Measurements from ENCODE around the gene DSCAML1.
A peak's percentile ranks its signal among the peaks of the same experiment; 100 is the strongest.

DSCAML1 gene

DNA sequence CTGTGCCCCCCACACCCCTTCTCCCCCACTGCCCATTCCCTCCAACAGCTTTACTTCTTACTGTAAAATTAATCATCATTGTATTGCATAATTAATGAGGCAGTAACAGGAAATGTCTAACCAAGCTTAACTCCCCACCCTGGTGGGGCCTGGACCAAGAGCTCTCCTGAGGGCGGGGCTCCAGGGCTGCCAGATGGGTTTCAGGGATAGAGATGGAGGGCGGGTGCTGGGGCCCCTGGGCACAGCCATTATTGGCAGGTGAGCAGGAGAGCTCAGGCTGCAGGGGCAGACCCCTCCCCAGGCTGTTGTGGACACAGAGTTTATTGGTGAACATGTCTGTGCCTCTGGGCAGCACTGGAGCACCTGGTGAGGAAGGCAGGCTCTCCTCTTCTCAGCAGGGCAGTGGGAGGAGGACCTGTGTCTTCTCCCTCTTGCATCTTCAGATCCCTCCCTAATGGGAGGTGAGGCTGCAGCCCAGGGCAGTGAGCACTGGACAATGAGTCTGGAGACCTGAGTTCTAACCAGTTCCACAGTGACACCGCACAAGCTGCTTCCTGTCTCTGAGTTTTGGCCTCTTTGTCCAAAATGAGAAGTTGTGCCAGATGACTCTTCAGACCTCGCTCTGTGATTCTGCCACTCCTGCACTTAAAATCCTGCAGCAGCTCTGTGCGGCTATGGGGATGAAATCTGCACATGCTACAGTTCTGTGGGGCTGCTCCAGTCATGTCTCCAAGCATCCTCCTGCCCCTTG, 236.1 kb downstream of the DSCAML1 start:
- H3K14ac ChIP-seq (ENCODE audit: low read length), result no peak overlapping the region
- no peak for DNase-seq (ENCODE audit: low spot score)
- H4K8ac ChIP-seq (ENCODE audit: low read depth, low read length), result no peak overlapping the region
- H3K4me3 ChIP-seq (ENCODE audit: low read length in 2 of 2), result no peak overlapping the region
- WGBS, 2 donors (ENCODE audit: extremely low coverage in 2 of 2, insufficient read length in 2 of 2, insufficient replicate concordance in 1 of 2), result no CpG with 5 or more reads among the region's 5 CpGs
- no peak overlapping the region for H4K91ac ChIP-seq (ENCODE audit: low read depth, low read length, poor library complexity)
- H3K4me2 ChIP-seq (ENCODE audit: insufficient read depth, low read length, poor library complexity, severe bottlenecking), result no peak overlapping the region
- no peaks in the 10 kb centered on the region for H3K36me3 ChIP-seq (replicated peaks in 1 of 2; ENCODE audit: control insufficient read depth in 2 of 2, insufficient read depth in 2 of 2, low read length in 2 of 2)
- H2BK12ac ChIP-seq (ENCODE audit: low read length), result no peak overlapping the region
- H2AK5ac ChIP-seq (ENCODE audit: low read depth, low read length), result no peak overlapping the region
- no peak overlapping the region for H2AFZ ChIP-seq (ENCODE audit: low read length)
- H3K9ac ChIP-seq (ENCODE audit: low read depth, low read length, poor library complexity), result no peak overlapping the region
- no peaks in the 10 kb centered on the region for H3K79me1 ChIP-seq (ENCODE audit: low read depth, low read length)
- no peak overlapping the region for H3K23ac ChIP-seq (ENCODE audit: low read depth, low read length, poor library complexity)
- H2BK120ac ChIP-seq (ENCODE audit: low read depth, low read length), result no peak overlapping the region
- H2BK15ac ChIP-seq (ENCODE audit: low read length), result no peak overlapping the region
- H3K4ac ChIP-seq (ENCODE audit: low read length), result no peak overlapping the region
- peaks cover 4 to 12% of the 10 kb centered on the region in 2 donors for H3K4me1 ChIP-seq (ENCODE audit: control insufficient read depth in 2 of 2, insufficient read depth in 1 of 2, low read depth in 1 of 2, low read length in 2 of 2)
- no peak overlapping the region for H2BK5ac ChIP-seq (ENCODE audit: low read length)
- no peaks in the 10 kb centered on the region for H3K9me3 ChIP-seq (replicated peaks in 1 of 2; ENCODE audit: control insufficient read depth in 2 of 2, insufficient read depth in 1 of 2, low read depth in 1 of 2, low read length in 2 of 2)
- H3K27ac ChIP-seq (replicated peaks; ENCODE audit: low read length), result no peak overlapping the region
- H3K27me3 ChIP-seq (ENCODE audit: control insufficient read depth in 3 of 3, insufficient read depth in 3 of 3, low read depth in 1 of 3, low read length in 3 of 3), result no peaks in the 10 kb centered on the region
- H3K18ac ChIP-seq (ENCODE audit: low read length), result no peak overlapping the region

GRCh38 chr11:117559698-117560097, 237.3 kb downstream of the DSCAML1 start:
- Histone ChIP-seq H2BK120ac (ENCODE audit: low read depth, low read length) (no peak overlapping the region), H2BK15ac (ENCODE audit: low read length) (no peak overlapping the region), H3K9me3 (replicated peaks in 1 of 2; ENCODE audit: control insufficient read depth in 2 of 2, insufficient read depth in 1 of 2, low read depth in 1 of 2, low read length in 2 of 2) (no peaks in the 10 kb centered on the region), H3K23ac (ENCODE audit: low read depth, low read length, poor library complexity) (no peak overlapping the region), H2AK5ac (ENCODE audit: low read depth, low read length) (no peak overlapping the region), H3K36me3 (replicated peaks in 1 of 2; ENCODE audit: control insufficient read depth in 2 of 2, insufficient read depth in 2 of 2, low read length in 2 of 2) (no peaks in the 10 kb centered on the region), H3K4ac (ENCODE audit: low read length) (no peak overlapping the region), H2BK5ac (ENCODE audit: low read length) (no peak overlapping the region), H2BK12ac (ENCODE audit: low read length) (no peak overlapping the region), H3K14ac (ENCODE audit: low read length) (no peak overlapping the region), H2AFZ (ENCODE audit: low read length) (no peak overlapping the region), H3K4me3 (ENCODE audit: low read length in 2 of 2) (no peak overlapping the region), H3K27me3 (ENCODE audit: control insufficient read depth in 3 of 3, insufficient read depth in 3 of 3, low read depth in 1 of 3, low read length in 3 of 3) (no peaks in the 10 kb centered on the region), H3K18ac (ENCODE audit: low read length) (no peak overlapping the region), H3K4me2 (ENCODE audit: insufficient read depth, low read length, poor library complexity, severe bottlenecking) (no peak overlapping the region), H3K79me1 (ENCODE audit: low read depth, low read length) (no peaks in the 10 kb centered on the region), H3K9ac (ENCODE audit: low read depth, low read length, poor library complexity) (no peak overlapping the region), H3K27ac (replicated peaks; ENCODE audit: low read length) (no peak overlapping the region), H4K91ac (ENCODE audit: low read depth, low read length, poor library complexity) (no peak overlapping the region), H4K8ac (ENCODE audit: low read depth, low read length) (no peak overlapping the region), H3K4me1 (ENCODE audit: control insufficient read depth in 2 of 2, insufficient read depth in 1 of 2, low read depth in 1 of 2, low read length in 2 of 2) (peaks cover 4 to 12% of the 10 kb centered on the region in 2 donors)
- no CpG with 5 or more reads among the region's 5 CpGs for WGBS, 2 donors (ENCODE audit: extremely low coverage in 2 of 2, insufficient read length in 2 of 2, insufficient replicate concordance in 1 of 2)
- no peak for DNase-seq (ENCODE audit: low spot score)

GRCh38 chr11:117557361-117557760, 239.7 kb downstream of the DSCAML1 start:
- Histone ChIP-seq H4K91ac (ENCODE audit: low read depth, low read length, poor library complexity) (no peak overlapping the region), H3K4me1 (ENCODE audit: control insufficient read depth in 2 of 2, insufficient read depth in 1 of 2, low read depth in 1 of 2, low read length in 2 of 2) (peaks cover 4 to 6% of the 10 kb centered on the region in 2 donors), H2BK5ac (ENCODE audit: low read length) (no peak overlapping the region), H2AFZ (ENCODE audit: low read length) (peak overlapping the region; percentile 86), H2AK5ac (ENCODE audit: low read depth, low read length) (peak overlapping the region; percentile 49), H3K18ac (ENCODE audit: low read length) (peak overlapping the region; percentile 21), H3K4ac (ENCODE audit: low read length) (no peak overlapping the region), H2BK12ac (ENCODE audit: low read length) (no peak overlapping the region), H4K8ac (ENCODE audit: low read depth, low read length) (no peak overlapping the region), H3K14ac (ENCODE audit: low read length) (no peak overlapping the region), H3K27ac (replicated peaks; ENCODE audit: low read length) (no peak overlapping the region), H3K4me3 (ENCODE audit: low read length in 2 of 2) (no peak overlapping the region), H2BK15ac (ENCODE audit: low read length) (no peak overlapping the region), H3K9ac (ENCODE audit: low read depth, low read length, poor library complexity) (no peak overlapping the region), H3K79me1 (ENCODE audit: low read depth, low read length) (no peaks in the 10 kb centered on the region), H3K4me2 (ENCODE audit: insufficient read depth, low read length, poor library complexity, severe bottlenecking) (no peak overlapping the region), H3K27me3 (ENCODE audit: control insufficient read depth in 3 of 3, insufficient read depth in 3 of 3, low read depth in 1 of 3, low read length in 3 of 3) (no peaks in the 10 kb centered on the region), H3K9me3 (replicated peaks in 1 of 2; ENCODE audit: control insufficient read depth in 2 of 2, insufficient read depth in 1 of 2, low read depth in 1 of 2, low read length in 2 of 2) (no peaks in the 10 kb centered on the region), H2BK120ac (ENCODE audit: low read depth, low read length) (no peak overlapping the region), H3K23ac (ENCODE audit: low read depth, low read length, poor library complexity) (no peak overlapping the region), H3K36me3 (replicated peaks in 1 of 2; ENCODE audit: control insufficient read depth in 2 of 2, insufficient read depth in 2 of 2, low read length in 2 of 2) (no peaks in the 10 kb centered on the region)
- WGBS, 2 donors (ENCODE audit: extremely low coverage in 2 of 2, insufficient read length in 2 of 2, insufficient replicate concordance in 1 of 2), result no CpG with 5 or more reads among the region's 7 CpGs
- DNase-seq (ENCODE audit: low spot score), result no peak

DNA sequence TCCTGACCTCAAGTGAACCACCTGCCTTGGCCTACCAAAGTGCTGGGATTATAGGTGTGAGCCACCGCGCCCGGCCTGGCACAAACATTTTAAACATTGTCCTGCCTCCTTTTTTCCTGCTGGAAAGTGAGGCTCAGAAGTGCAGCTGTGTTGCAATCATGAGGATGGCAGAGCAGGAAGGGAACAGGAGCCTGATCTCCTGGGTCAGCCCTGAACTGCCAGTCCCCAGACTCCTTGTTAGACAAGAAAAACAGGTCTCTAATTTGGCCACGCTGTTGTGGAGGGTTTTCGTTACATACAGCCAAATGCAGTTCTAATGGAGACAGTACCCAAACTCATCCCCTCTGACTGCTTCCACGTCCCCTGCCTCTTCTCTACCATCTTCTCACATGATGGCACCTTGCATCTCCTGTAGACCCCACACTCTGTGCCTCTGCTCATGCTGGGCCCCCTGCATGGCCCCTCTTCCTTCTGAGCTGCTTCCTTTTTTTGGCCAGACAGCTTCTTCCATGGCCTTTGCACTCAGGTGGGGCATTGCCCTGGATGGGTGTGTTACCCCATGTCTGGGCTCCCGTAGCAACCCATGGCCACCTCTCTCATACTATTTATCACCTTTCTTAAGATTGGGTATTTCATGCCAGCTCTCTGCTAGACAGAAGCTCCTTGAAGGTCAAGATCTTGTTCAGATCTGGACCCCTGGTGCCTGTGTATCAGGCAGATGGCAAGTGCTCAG, 242.2 kb downstream of the DSCAML1 start:
- Histone ChIP-seq H3K4me1 (ENCODE audit: control insufficient read depth in 2 of 2, insufficient read depth in 1 of 2, low read depth in 1 of 2, low read length in 2 of 2) (peaks cover 6 to 10% of the 10 kb centered on the region in 2 donors), H3K36me3 (replicated peaks in 1 of 2; ENCODE audit: control insufficient read depth in 2 of 2, insufficient read depth in 2 of 2, low read length in 2 of 2) (no peaks in the 10 kb centered on the region), H2AFZ (ENCODE audit: low read length) (no peak overlapping the region), H3K14ac (ENCODE audit: low read length) (no peak overlapping the region), H3K4me3 (ENCODE audit: low read length in 2 of 2) (no peak overlapping the region), H3K27me3 (ENCODE audit: control insufficient read depth in 3 of 3, insufficient read depth in 3 of 3, low read depth in 1 of 3, low read length in 3 of 3) (no peaks in the 10 kb centered on the region), H3K23ac (ENCODE audit: low read depth, low read length, poor library complexity) (no peak overlapping the region), H4K91ac (ENCODE audit: low read depth, low read length, poor library complexity) (no peak overlapping the region), H2BK5ac (ENCODE audit: low read length) (no peak overlapping the region), H2BK15ac (ENCODE audit: low read length) (no peak overlapping the region), H2AK5ac (ENCODE audit: low read depth, low read length) (peak overlapping the region; percentile 12), H3K79me1 (ENCODE audit: low read depth, low read length) (no peaks in the 10 kb centered on the region), H3K27ac (replicated peaks; ENCODE audit: low read length) (no peak overlapping the region), H3K9ac (ENCODE audit: low read depth, low read length, poor library complexity) (no peak overlapping the region), H3K9me3 (replicated peaks in 1 of 2; ENCODE audit: control insufficient read depth in 2 of 2, insufficient read depth in 1 of 2, low read depth in 1 of 2, low read length in 2 of 2) (no peaks in the 10 kb centered on the region), H4K8ac (ENCODE audit: low read depth, low read length) (no peak overlapping the region), H3K4ac (ENCODE audit: low read length) (no peak overlapping the region), H3K4me2 (ENCODE audit: insufficient read depth, low read length, poor library complexity, severe bottlenecking) (no peak overlapping the region), H3K18ac (ENCODE audit: low read length) (no peak overlapping the region), H2BK12ac (ENCODE audit: low read length) (no peak overlapping the region), H2BK120ac (ENCODE audit: low read depth, low read length) (no peak overlapping the region)
- no CpG with 5 or more reads among the region's 7 CpGs for WGBS, 2 donors (ENCODE audit: extremely low coverage in 2 of 2, insufficient read length in 2 of 2, insufficient replicate concordance in 1 of 2)
- no peak for DNase-seq (ENCODE audit: low spot score)
